PC-3 (cell line): ENCODE measurements around the gene ALG5. TPM values are rescaled to one million over a fixed set of nuclear protein-coding genes. Genes with fewer than 3 reads are reported as not detected.

ENCODE experiments used
- ATAC-seq: fragments of 200-7000 bp; cut with Tn5 transposase; 2 replicates; pipeline ENCODE4 v1.9.1; 2020; ENCODE audit warnings: mild to moderate bottlenecking, moderate library complexity
- Bru-seq: library from RNA; stranded (reverse); fragments of 400-500 nt; gene quantifications from one replicate; lab custom pipeline; 2021; lab: Mats Ljungman, UMichigan
- BruChase-seq, 2 experiments: library from RNA; stranded (reverse); fragments of 400-500 nt; gene quantifications; one replicate each; lab custom pipeline; 2021; lab: Mats Ljungman, UMichigan
- BruUV-seq: library from RNA; stranded (reverse); fragments of 400-500 nt; replicated peaks from 2 replicates; lab custom pipeline; 2021; lab: Mats Ljungman, UMichigan
- CTCF ChIA-PET: fragments of 300-600 bp; sonication (Branson Sonifier 250); formaldehyde crosslinking; loops from one replicate; lab custom pipeline; 2022; ENCODE audit warnings: antibody characterized with exemption; lab: Charles Lee
- POLR2A ChIA-PET: fragments of 300-600 bp; sonication (Branson Sonifier 250); formaldehyde crosslinking; loops from one replicate; lab custom pipeline; 2022; ENCODE audit warnings: antibody characterized with exemption; ENCODE audit not compliant: unreplicated experiment; lab: Charles Lee
- DNase-seq: peaks from one replicate; pipeline ENCODE4 v3.0.0-alpha.2; 2015
- H2AFZ ChIP-seq: fragments of 300-600 bp; sonication (generic); 2 replicates; pipeline ENCODE4 v1.6.0; 2016; ENCODE audit warnings: antibody characterized with exemption, low read length
- H3F3A ChIP-seq: fragments of 300-600 bp; sonication (generic); one replicate; pipeline ENCODE4 v1.6.0; 2017; ENCODE audit warnings: antibody characterized with exemption, low read length, control low read depth, mild to moderate bottlenecking; ENCODE audit not compliant: unreplicated experiment
- H3K27ac ChIP-seq: fragments of 300-600 bp; sonication (generic); 2 replicates; pipeline ENCODE4 v1.5.1; 2016; ENCODE audit warnings: mild to moderate bottlenecking, low read length
- H3K27me3 ChIP-seq: fragments of 300-600 bp; sonication (generic); 2 replicates; pipeline ENCODE4 v1.6.1; 2016; ENCODE audit warnings: low read length, mixed read lengths
- H3K36me3 ChIP-seq: fragments of 300-600 bp; sonication (generic); 2 replicates; pipeline ENCODE4 v1.6.1; 2016; ENCODE audit warnings: low read depth, mixed run types, low read length, mixed read lengths
- H3K4me1 ChIP-seq: fragments of 300-600 bp; sonication (generic); 2 replicates; pipeline ENCODE4 v1.5.1; 2016; ENCODE audit warnings: low read length; ENCODE audit not compliant: insufficient read depth
- H3K4me2 ChIP-seq: fragments of 300-600 bp; sonication (generic); 2 replicates; pipeline ENCODE4 v1.6.0; 2016; ENCODE audit warnings: low read length
- H3K4me3 ChIP-seq: fragments of 300-600 bp; sonication (generic); 2 replicates; pipeline ENCODE4 v1.5.1; 2016; ENCODE audit warnings: mild to moderate bottlenecking, low read length, mixed read lengths
- H3K79me2 ChIP-seq: fragments of 300-600 bp; sonication (generic); 2 replicates; pipeline ENCODE4 v1.6.1; 2017; ENCODE audit warnings: low read length, mixed read lengths
- H3K9ac ChIP-seq: fragments of 300-600 bp; sonication (generic); 2 replicates; pipeline ENCODE4 v1.6.0; 2016; ENCODE audit warnings: mild to moderate bottlenecking, low read length
- H3K9me2 ChIP-seq: fragments of 300-600 bp; sonication (generic); replicated peaks from 2 replicates; pipeline ENCODE4 v1.6.1; 2016; ENCODE audit warnings: mixed run types, low read length, mixed read lengths
- H3K9me3 ChIP-seq: fragments of 300-600 bp; sonication (generic); 2 replicates; pipeline ENCODE4 v1.6.1; 2016; ENCODE audit warnings: low read length, mixed read lengths
- H4K20me1 ChIP-seq: fragments of 300-600 bp; sonication (generic); 2 replicates; pipeline ENCODE4 v1.6.1; 2016; ENCODE audit warnings: low read length, mixed read lengths
- EZH2 ChIP-seq: fragments of 300-600 bp; sonication (generic); IDR thresholded peaks from one replicate; pipeline ENCODE4 v1.6.1; 2017; ENCODE audit warnings: antibody characterized with exemption, mild to moderate bottlenecking, low read length; ENCODE audit not compliant: unreplicated experiment
- EZH2phosphoT487 ChIP-seq: fragments of 300-600 bp; sonication (generic); IDR thresholded peaks from 2 replicates; pipeline ENCODE4 v1.6.1; 2018; ENCODE audit warnings: mild to moderate bottlenecking, antibody characterized with exemption, low read length, borderline replicate concordance
- intact Hi-C: fragments of 100-400 bp; cut with micrococcal nuclease; formaldehyde crosslinking; loops from 2 replicates; pipeline ENCODE4 v1.9.0; 2023
- long read RNA-seq: library from polyadenylated mRNA; unstranded; transcript quantifications from one replicate; pipeline ENCODE4 v2.0.0, GENCODE V29; 2021; ENCODE audit not compliant: unreplicated experiment
- total RNA-seq: library from RNA; depleted of rRNA; stranded (reverse); fragments of >200 nt; gene quantifications from 2 replicates; pipeline ENCODE4 v1.2.3, GENCODE V29; 2014; rRNA removed
- TF ChIP-seq, protein P1 (sequence below): fragments of 300-600 bp; sonication (generic); conservative IDR thresholded peaks from 2 replicates; pipeline ENCODE4 v1.5.1; 2017; ENCODE audit warnings: antibody characterized with exemption, low read depth, mild to moderate bottlenecking, low read length

The ALG5 gene, protein sequence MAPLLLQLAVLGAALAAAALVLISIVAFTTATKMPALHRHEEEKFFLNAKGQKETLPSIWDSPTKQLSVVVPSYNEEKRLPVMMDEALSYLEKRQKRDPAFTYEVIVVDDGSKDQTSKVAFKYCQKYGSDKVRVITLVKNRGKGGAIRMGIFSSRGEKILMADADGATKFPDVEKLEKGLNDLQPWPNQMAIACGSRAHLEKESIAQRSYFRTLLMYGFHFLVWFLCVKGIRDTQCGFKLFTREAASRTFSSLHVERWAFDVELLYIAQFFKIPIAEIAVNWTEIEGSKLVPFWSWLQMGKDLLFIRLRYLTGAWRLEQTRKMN
- total RNA-seq (17.9 and 19.7 TPM in 2 replicates), Bru-seq, nascent RNA (percentile 82 among the genes with signal in this experiment), BruChase-seq, experiment 1, labeled RNA remaining after a 6-hour chase (percentile 64 among the genes with signal in this experiment), BruChase-seq, experiment 2, labeled RNA remaining after a 2-hour chase (percentile 66 among the genes with signal in this experiment)
- long read RNA-seq, transcript ALG5-201 (10 exons, 1,154 nt), result major isoform, 119 of 146 reads
- long read RNA-seq, partial matches to known transcripts, result 7 of 146 reads
- long read RNA-seq, other reads (novel, unspliced or antisense), result 20 of 146 reads

GRCh38 chr13:36999054-36999714 lies at the start of gene ALG5:
Gene ALG5 (minus strand): TSS chr13:36999340. CDS start chr13:36999300, 40 bp downstream.
- no peaks in the 10 kb centered on the region for H3K27me3 ChIP-seq
- no TSS peak for BruUV-seq
- peaks cover 7% of the 10 kb centered on the region; the same call in 1 of the 2 replicates for H3K36me3 ChIP-seq
- peak within 1 kb of the TSS; percentile 96 for H3K4me3 ChIP-seq
- H4K20me1 ChIP-seq, result peaks cover 4% of the 10 kb centered on the region; the same call in 1 of the 2 replicates
- CTCF ChIA-PET, result no interaction called here
- DNase-seq (peak; percentile 84), ATAC-seq (peak; percentile 67)
- POLR2A ChIA-PET, result no interaction called here
- H3K4me1 ChIP-seq, result peaks cover 12% of the 10 kb centered on the region
- peaks cover 58% of the 10 kb centered on the region for H3K79me2 ChIP-seq
- H3K9me2 ChIP-seq, result no peaks in the 10 kb centered on the region
- no peaks in the 10 kb centered on the region for H3F3A ChIP-seq
- peak within 1 kb of the TSS; percentile 95 for H2AFZ ChIP-seq
- peak within 1 kb of the TSS; percentile 92 for H3K27ac ChIP-seq
- H3K9ac ChIP-seq, result peak within 1 kb of the TSS; percentile 96
- intact Hi-C loops, result no loop called here
- H3K9me3 ChIP-seq, result no peaks in the 10 kb centered on the region
- peak within 1 kb of the TSS; percentile 93 for H3K4me2 ChIP-seq
- no peak for TF ChIP-seq EZH2phosphoT487
- TF ChIP-seq, protein P1, sequence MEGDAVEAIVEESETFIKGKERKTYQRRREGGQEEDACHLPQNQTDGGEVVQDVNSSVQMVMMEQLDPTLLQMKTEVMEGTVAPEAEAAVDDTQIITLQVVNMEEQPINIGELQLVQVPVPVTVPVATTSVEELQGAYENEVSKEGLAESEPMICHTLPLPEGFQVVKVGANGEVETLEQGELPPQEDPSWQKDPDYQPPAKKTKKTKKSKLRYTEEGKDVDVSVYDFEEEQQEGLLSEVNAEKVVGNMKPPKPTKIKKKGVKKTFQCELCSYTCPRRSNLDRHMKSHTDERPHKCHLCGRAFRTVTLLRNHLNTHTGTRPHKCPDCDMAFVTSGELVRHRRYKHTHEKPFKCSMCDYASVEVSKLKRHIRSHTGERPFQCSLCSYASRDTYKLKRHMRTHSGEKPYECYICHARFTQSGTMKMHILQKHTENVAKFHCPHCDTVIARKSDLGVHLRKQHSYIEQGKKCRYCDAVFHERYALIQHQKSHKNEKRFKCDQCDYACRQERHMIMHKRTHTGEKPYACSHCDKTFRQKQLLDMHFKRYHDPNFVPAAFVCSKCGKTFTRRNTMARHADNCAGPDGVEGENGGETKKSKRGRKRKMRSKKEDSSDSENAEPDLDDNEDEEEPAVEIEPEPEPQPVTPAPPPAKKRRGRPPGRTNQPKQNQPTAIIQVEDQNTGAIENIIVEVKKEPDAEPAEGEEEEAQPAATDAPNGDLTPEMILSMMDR, result peak; percentile 85

GRCh38 chr13:37047846-37048245 lies 48.7 kb upstream of the ALG5 start:
- no peak overlapping the region for H2AFZ ChIP-seq
- H3K27me3 ChIP-seq, result no peaks in the 10 kb centered on the region
- no peak overlapping the region for H3K4me3 ChIP-seq
- H3K4me2 ChIP-seq, result no peak overlapping the region
- peaks cover 26% of the 10 kb centered on the region for H3K36me3 ChIP-seq
- ATAC-seq, result no peak
- no TSS peak for BruUV-seq
- H3F3A ChIP-seq, result no peaks in the 10 kb centered on the region
- no peaks in the 10 kb centered on the region for H3K9me2 ChIP-seq
- H3K4me1 ChIP-seq, result no peaks in the 10 kb centered on the region
- ChIA-PET POLR2A (no interaction called here), CTCF (no interaction called here)
- DNase-seq, result no peak
- H3K9me3 ChIP-seq, result no peaks in the 10 kb centered on the region
- intact Hi-C loops, result no loop called here
- no peak for TF ChIP-seq EZH2
- TF ChIP-seq, protein P1, result no peak
- TF ChIP-seq EZH2phosphoT487, result no peak
- H3K79me2 ChIP-seq, result peaks cover 24% of the 10 kb centered on the region
- H3K9ac ChIP-seq, result no peak overlapping the region
- H4K20me1 ChIP-seq, result no peaks in the 10 kb centered on the region
- H3K27ac ChIP-seq, result no peak overlapping the region
